DND-41 (cell line): ENCODE data around the gene OR13H1.
"Not testable (repeated sequence)": the region's sequence is repeated elsewhere in the genome, so short reads cannot be mapped to it uniquely, and the experiment has no call there.

Source experiments
- ATAC-seq: fragments of 200-7000 bp; cut with Tn5 transposase; 3 replicates; pipeline ENCODE4 v1.9.1; 2021; ENCODE audit warnings: low read depth; ENCODE audit not compliant: insufficient read depth
- DNase-seq: peaks from one replicate; pipeline ENCODE4 v3.0.0-alpha.2; 2020
- H2AFZ ChIP-seq: 2 replicates; pipeline ENCODE4 v1.6.0; 2012; ENCODE audit warnings: low read depth, low read length
- H3K27ac ChIP-seq: 2 replicates; pipeline ENCODE4 v1.5.1; 2012; ENCODE audit warnings: low read length, inconsistent platforms
- H3K27me3 ChIP-seq: fragments of 200-600 bp; sonication (generic); 2 replicates; pipeline ENCODE4 v1.6.0; 2012; ENCODE audit warnings: low read length, mild to moderate bottlenecking, inconsistent platforms; ENCODE audit not compliant: insufficient read depth, poor library complexity
- H3K36me3 ChIP-seq: 2 replicates; pipeline ENCODE4 v1.5.1; 2012; ENCODE audit warnings: low read length, inconsistent platforms; ENCODE audit not compliant: insufficient read depth
- H3K4me1 ChIP-seq: 2 replicates; pipeline ENCODE4 v1.5.1; 2012; ENCODE audit warnings: mild to moderate bottlenecking, low read length; ENCODE audit not compliant: insufficient read depth
- H3K4me2 ChIP-seq: 2 replicates; pipeline ENCODE4 v1.6.0; 2012; ENCODE audit warnings: mild to moderate bottlenecking, moderate library complexity, low read length, inconsistent platforms; ENCODE audit not compliant: insufficient read depth
- H3K4me3 ChIP-seq, 2 experiments: fragments of 200-600 bp in 1 of 2; shearing (Covaris generic) in 1 of 2; 2 replicates each; pipeline ENCODE4 v1.5.1; 2012 to 2016; ENCODE audit warnings: inconsistent platforms in 2 of 2, low read length in 2 of 2, mild to moderate bottlenecking in 2 of 2, low read depth in 1 of 2, moderate library complexity in 1 of 2
- H3K79me2 ChIP-seq: 2 replicates; pipeline ENCODE4 v1.6.0; 2012; ENCODE audit warnings: low read length, inconsistent platforms; ENCODE audit not compliant: insufficient read depth
- H3K9ac ChIP-seq: 2 replicates; pipeline ENCODE4 v1.6.0; 2012; ENCODE audit warnings: low read depth, mild to moderate bottlenecking, inconsistent platforms, low read length, moderate library complexity
- H3K9me3 ChIP-seq: 2 replicates; pipeline ENCODE4 v1.5.1; 2012; ENCODE audit warnings: low read length, moderate library complexity, mild to moderate bottlenecking, inconsistent platforms; ENCODE audit not compliant: insufficient read depth, severe bottlenecking
- H4K20me1 ChIP-seq: 2 replicates; pipeline ENCODE4 v1.6.0; 2012; ENCODE audit warnings: low read length; ENCODE audit not compliant: insufficient read depth
- EZH2 ChIP-seq: IDR thresholded peaks from 3 replicates; pipeline ENCODE4 v1.6.1; 2012; ENCODE audit warnings: borderline replicate concordance, low read depth, mild to moderate bottlenecking, moderate library complexity, low read length, inconsistent platforms; ENCODE audit not compliant: severe bottlenecking
- TF ChIP-seq, protein P1 (sequence below): IDR thresholded peaks from 2 replicates; pipeline ENCODE4 v1.5.1; 2012; ENCODE audit warnings: borderline replicate concordance, low read length, moderate library complexity, mild to moderate bottlenecking; ENCODE audit not compliant: poor library complexity, severe bottlenecking; ENCODE audit errors: extremely low read depth

The OR13H1 gene

DNA sequence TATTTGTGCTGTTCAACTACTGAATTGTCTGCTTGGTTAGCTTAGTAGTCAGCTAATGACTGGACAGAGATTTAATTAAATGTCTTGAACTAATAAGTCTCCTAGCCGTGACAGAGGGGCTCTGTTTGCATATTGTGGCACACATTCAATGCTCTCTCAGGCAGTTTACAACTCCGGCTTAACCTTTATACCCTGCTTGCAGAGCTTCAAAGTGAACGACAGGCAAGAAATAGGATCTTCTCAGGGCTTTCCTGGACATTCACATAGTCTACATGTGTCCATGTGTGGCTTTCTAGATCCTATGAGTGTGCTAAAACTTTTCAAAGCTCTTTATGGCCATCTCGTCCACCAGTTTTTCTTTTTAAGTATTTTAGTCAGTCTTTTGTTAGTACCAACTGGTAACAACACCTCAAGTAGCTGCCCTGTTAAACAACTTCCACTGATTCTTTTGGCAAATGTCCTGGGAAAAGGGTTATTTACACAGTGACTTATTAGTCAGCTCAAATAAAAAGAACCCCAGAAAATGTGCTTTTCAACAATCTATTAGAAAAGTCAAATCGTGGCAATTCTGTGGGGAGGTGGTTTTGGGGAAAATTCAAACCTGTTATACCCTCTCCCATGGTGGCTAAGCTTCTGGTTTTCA, 28.6 kb downstream of the OR13H1 start:
- no peak for ATAC-seq
- Histone ChIP-seq H3K4me2 (no peak overlapping the region), H4K20me1 (no peaks in the 10 kb centered on the region), H3K4me1 (no peaks in the 10 kb centered on the region), H3K27ac (no peak overlapping the region), H3K9me3 (no peaks in the 10 kb centered on the region), H3K36me3 (no peaks in the 10 kb centered on the region), H3K4me3 (no peak overlapping the region), H3K9ac (no peak overlapping the region), H2AFZ (no peak overlapping the region), H3K27me3 (no peaks in the 10 kb centered on the region), H3K79me2 (no peaks in the 10 kb centered on the region)
- DNase-seq = no peak
- TF ChIP-seq, protein P1, sequence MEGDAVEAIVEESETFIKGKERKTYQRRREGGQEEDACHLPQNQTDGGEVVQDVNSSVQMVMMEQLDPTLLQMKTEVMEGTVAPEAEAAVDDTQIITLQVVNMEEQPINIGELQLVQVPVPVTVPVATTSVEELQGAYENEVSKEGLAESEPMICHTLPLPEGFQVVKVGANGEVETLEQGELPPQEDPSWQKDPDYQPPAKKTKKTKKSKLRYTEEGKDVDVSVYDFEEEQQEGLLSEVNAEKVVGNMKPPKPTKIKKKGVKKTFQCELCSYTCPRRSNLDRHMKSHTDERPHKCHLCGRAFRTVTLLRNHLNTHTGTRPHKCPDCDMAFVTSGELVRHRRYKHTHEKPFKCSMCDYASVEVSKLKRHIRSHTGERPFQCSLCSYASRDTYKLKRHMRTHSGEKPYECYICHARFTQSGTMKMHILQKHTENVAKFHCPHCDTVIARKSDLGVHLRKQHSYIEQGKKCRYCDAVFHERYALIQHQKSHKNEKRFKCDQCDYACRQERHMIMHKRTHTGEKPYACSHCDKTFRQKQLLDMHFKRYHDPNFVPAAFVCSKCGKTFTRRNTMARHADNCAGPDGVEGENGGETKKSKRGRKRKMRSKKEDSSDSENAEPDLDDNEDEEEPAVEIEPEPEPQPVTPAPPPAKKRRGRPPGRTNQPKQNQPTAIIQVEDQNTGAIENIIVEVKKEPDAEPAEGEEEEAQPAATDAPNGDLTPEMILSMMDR = no peak
- TF ChIP-seq EZH2 = no peak

DNA sequence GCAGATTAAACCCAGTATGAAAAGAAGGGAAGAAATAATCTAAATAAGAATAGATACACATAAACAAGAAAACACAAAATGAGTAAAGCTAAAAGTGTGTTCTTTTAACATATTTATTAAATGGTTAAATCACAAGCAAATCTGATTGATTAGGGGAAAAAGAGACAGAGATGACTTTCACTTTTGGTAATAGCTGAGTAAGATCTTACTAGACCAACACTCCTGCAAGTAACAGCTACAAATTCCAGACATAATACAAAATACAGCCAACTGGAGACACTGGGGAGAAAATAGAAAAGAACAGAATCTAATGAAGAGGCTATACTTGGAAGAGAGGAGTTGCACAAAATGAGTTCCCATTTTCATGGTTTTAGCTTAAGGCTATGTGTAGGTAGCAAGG, 33.5 kb downstream of the OR13H1 start:
- H2AFZ ChIP-seq = no peak overlapping the region
- no peaks in the 10 kb centered on the region for H4K20me1 ChIP-seq
- no peak overlapping the region for H3K4me2 ChIP-seq
- TF ChIP-seq, protein P1 = no peak
- ATAC-seq (no peak), DNase-seq (no peak)
- H3K27me3 ChIP-seq = no peaks in the 10 kb centered on the region
- H3K4me1 ChIP-seq = no peaks in the 10 kb centered on the region
- H3K9ac ChIP-seq = no peak overlapping the region
- no peaks in the 10 kb centered on the region for H3K36me3 ChIP-seq
- H3K79me2 ChIP-seq = no peaks in the 10 kb centered on the region
- no peak overlapping the region for H3K4me3 ChIP-seq
- H3K27ac ChIP-seq = no peak overlapping the region
- no peaks in the 10 kb centered on the region for H3K9me3 ChIP-seq

DNA sequence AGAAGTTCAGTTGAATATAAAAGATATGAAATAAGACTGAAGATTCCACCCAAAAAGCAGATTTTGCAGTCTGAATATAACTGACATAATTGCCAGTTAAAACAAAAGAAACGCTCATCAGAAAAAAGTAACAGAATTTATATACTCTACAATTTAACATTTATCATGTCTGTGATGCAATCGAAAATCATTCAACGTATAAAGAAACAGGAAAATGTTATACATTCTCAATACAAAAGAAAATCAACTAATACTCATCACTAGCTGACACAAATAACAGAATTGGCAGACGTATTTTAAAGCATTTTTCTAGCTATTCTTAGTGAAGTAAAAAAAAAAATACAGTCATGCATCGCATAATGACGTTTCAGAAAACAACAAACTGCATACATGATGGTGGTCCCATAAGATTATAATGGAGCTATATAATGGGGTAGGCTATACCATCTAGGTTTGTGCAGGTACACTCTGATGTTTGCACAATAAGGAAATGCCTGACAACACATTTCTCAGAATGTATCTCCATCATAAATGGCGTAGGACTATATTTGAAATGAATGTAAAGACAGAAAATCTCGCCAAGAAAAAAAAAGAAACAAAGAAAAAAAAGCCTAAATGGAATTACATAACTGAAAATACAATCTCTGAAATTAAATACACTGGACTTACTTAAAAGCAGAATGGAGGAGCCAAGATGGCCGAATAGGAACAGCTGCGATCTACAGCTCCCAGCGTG, 34.3 kb downstream of the OR13H1 start:
- Histone ChIP-seq H3K9me3 (no peaks in the 10 kb centered on the region), H3K9ac (no peak overlapping the region), H4K20me1 (no peaks in the 10 kb centered on the region), H3K79me2 (no peaks in the 10 kb centered on the region), H3K4me2 (no peak overlapping the region), H3K27ac (no peak overlapping the region), H3K36me3 (no peaks in the 10 kb centered on the region), H3K4me1 (no peaks in the 10 kb centered on the region), H2AFZ (no peak overlapping the region), H3K27me3 (no peaks in the 10 kb centered on the region), H3K4me3 (no peak overlapping the region)
- no peak for ATAC-seq
- no peak for TF ChIP-seq EZH2
- TF ChIP-seq, protein P1 = no peak
- DNase-seq = no peak

DNA sequence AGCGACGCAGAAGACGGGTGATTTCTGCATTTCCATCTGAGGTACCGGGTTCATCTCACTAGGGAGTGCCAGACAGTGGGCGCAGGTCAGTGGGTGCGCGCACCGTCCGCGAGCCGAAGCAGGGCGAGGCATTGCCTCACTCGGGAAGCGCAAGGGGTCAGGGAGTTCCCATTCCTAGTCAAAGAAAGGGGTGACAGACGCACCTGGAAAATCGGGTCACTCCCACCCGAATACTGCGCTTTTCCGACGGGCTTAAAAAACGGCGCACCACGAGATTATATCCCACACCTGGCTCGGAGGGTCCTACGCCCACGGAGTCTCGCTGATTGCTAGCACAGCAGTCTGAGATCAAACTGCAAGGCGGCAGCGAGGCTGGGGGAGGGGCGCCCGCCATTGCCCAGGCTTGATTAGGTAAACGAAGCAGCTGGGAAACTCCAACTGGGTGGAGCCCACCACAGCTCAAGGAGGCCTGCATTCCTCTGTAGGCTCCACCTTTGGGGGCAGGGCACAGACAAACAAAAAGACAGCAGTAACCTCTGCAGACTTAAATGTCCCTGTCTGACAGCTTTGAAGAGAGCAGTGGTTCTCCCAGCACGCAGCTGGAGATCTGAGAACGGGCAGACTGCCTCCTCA, 35.0 kb downstream of the OR13H1 start:
- not testable (repeated sequence) for DNase-seq, H3K4me3 ChIP-seq, H3K9ac ChIP-seq

More for the DNA sequence above, 35.0 kb downstream of the OR13H1 start:
- not testable (repeated sequence) for H2AFZ ChIP-seq, H3K27ac ChIP-seq, ATAC-seq, H3K36me3 ChIP-seq, H3K4me1 ChIP-seq, H3K27me3 ChIP-seq, H4K20me1 ChIP-seq, H3K79me2 ChIP-seq, H3K4me2 ChIP-seq, H3K9me3 ChIP-seq
